ENCODE data around the gene SON.

DNA sequence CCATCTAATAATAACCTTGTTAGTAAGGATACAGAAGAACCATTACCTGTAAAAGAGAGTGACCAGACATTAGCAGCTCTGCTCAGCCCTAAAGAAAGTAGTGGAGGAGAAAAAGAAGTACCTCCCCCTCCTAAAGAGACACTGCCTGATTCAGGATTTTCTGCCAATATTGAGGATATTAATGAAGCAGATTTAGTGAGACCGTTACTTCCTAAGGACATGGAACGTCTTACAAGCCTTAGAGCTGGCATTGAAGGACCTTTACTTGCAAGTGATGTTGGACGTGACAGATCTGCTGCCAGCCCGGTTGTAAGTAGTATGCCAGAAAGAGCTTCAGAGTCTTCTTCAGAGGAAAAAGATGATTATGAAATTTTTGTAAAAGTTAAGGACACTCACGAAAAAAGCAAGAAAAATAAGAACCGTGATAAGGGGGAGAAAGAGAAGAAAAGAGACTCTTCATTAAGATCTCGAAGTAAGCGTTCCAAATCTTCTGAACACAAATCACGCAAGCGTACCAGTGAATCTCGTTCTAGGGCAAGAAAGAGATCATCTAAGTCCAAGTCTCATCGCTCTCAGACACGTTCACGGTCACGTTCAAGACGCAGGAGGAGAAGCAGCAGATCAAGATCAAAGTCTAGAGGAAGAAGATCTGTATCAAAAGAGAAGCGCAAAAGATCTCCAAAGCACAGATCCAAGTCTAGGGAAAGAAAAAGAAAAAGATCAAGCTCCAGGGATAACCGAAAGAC, 11.6 kb downstream of the SON start:
- TF ChIP-seq, protein P1, sequence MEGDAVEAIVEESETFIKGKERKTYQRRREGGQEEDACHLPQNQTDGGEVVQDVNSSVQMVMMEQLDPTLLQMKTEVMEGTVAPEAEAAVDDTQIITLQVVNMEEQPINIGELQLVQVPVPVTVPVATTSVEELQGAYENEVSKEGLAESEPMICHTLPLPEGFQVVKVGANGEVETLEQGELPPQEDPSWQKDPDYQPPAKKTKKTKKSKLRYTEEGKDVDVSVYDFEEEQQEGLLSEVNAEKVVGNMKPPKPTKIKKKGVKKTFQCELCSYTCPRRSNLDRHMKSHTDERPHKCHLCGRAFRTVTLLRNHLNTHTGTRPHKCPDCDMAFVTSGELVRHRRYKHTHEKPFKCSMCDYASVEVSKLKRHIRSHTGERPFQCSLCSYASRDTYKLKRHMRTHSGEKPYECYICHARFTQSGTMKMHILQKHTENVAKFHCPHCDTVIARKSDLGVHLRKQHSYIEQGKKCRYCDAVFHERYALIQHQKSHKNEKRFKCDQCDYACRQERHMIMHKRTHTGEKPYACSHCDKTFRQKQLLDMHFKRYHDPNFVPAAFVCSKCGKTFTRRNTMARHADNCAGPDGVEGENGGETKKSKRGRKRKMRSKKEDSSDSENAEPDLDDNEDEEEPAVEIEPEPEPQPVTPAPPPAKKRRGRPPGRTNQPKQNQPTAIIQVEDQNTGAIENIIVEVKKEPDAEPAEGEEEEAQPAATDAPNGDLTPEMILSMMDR (IDR thresholded peaks at IDR 0.05; ENCODE audit: insufficient read depth, low read length), result no peak
- TF ChIP-seq GABPA (IDR thresholded peaks at IDR 0.05; ENCODE audit: low read depth), result no peak
